ENCODE data around the gene LRRC36. TPM values are rescaled to one million over a fixed set of nuclear protein-coding genes. Genes with fewer than 3 reads are reported as not detected.

LRRC36 gene
- total and polyA plus RNA-seq, 2 of the 13 experiments (the other 11 are each of a cell fraction or from before 2014, with no cell fraction given) = 0.12 to 0.15 TPM

DNA sequence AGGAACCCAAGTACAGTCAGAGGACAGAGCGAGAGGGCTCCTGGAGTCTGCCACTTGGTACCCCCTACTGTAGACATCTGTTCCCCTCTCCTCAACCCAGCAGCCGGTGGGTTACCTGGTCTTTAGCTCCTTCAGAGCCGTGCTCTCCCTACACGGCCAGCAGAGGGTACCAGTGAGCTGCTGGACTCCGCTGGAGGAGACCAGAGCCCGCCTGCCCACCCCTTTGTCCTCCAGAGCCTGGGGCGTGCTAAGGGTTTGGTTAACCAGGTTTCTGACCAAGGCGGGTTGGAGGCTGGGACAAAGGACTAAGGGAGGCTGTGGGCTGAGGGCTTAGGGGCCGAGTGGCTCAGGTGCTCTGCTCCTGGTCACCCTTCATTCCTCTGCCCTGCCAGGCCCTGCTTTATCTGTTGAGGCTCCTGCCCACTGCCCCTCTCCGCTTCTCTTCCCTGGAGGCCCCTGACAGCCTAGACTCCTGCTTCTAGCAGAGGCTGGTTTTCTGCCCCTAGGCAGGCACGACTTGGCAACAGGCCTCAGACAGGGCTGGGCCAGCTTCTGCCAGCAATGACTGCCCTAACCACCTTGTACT, 101.6 kb downstream of the LRRC36 start (continued):
- TF ChIP-seq, protein P1, sequence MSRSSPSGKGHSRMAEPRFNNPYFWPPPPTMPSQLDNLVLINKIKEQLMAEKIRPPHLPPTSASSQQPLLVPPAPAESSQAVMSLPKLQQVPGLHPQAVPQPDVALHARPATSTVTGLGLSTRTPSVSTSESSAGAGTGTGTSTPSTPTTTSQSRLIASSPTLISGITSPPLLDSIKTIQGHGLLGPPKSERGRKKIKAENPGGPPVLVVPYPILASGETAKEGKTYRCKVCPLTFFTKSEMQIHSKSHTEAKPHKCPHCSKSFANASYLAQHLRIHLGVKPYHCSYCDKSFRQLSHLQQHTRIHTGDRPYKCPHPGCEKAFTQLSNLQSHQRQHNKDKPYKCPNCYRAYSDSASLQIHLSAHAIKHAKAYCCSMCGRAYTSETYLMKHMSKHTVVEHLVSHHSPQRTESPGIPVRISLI (CRISPR knock-in tag; IDR thresholded peaks at IDR 0.05; ENCODE audit: borderline replicate concordance) = no peak
- TF ChIP-seq FLYWCH1 (CRISPR knock-in tag; IDR thresholded peaks at IDR 0.05) (no peak), NR2F1 (CRISPR knock-in tag; IDR thresholded peaks at IDR 0.05) (no peak), JARID2 (CRISPR knock-in tag; IDR thresholded peaks at IDR 0.05; ENCODE audit: insufficient replicate concordance) (no peak), TOPORS (CRISPR knock-in tag; IDR thresholded peaks at IDR 0.05) (no peak), PCBP2 (optimal IDR thresholded peaks at IDR 0.05; ENCODE audit: low read depth, low read length, poor library complexity, severe bottlenecking) (no peak), KLF6 (CRISPR knock-in tag; IDR thresholded peaks at IDR 0.05) (peak; percentile 56; the same call in 1 of the 2 replicates), ZNF607 (CRISPR knock-in tag; IDR thresholded peaks at IDR 0.05; ENCODE audit: borderline replicate concordance) (no peak)
- TF ChIP-seq, protein P2, sequence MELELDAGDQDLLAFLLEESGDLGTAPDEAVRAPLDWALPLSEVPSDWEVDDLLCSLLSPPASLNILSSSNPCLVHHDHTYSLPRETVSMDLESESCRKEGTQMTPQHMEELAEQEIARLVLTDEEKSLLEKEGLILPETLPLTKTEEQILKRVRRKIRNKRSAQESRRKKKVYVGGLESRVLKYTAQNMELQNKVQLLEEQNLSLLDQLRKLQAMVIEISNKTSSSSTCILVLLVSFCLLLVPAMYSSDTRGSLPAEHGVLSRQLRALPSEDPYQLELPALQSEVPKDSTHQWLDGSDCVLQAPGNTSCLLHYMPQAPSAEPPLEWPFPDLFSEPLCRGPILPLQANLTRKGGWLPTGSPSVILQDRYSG (CRISPR knock-in tag; IDR thresholded peaks at IDR 0.05) = no peak
- TF ChIP-seq, protein P3, sequence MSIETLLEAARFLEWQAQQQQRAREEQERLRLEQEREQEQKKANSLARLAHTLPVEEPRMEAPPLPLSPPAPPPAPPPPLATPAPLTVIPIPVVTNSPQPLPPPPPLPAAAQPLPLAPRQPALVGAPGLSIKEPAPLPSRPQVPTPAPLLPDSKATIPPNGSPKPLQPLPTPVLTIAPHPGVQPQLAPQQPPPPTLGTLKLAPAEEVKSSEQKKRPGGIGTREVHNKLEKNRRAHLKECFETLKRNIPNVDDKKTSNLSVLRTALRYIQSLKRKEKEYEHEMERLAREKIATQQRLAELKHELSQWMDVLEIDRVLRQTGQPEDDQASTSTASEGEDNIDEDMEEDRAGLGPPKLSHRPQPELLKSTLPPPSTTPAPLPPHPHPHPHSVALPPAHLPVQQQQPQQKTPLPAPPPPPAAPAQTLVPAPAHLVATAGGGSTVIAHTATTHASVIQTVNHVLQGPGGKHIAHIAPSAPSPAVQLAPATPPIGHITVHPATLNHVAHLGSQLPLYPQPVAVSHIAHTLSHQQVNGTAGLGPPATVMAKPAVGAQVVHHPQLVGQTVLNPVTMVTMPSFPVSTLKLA (IDR thresholded peaks at IDR 0.05) = no peak
- TF ChIP-seq, protein P4, sequence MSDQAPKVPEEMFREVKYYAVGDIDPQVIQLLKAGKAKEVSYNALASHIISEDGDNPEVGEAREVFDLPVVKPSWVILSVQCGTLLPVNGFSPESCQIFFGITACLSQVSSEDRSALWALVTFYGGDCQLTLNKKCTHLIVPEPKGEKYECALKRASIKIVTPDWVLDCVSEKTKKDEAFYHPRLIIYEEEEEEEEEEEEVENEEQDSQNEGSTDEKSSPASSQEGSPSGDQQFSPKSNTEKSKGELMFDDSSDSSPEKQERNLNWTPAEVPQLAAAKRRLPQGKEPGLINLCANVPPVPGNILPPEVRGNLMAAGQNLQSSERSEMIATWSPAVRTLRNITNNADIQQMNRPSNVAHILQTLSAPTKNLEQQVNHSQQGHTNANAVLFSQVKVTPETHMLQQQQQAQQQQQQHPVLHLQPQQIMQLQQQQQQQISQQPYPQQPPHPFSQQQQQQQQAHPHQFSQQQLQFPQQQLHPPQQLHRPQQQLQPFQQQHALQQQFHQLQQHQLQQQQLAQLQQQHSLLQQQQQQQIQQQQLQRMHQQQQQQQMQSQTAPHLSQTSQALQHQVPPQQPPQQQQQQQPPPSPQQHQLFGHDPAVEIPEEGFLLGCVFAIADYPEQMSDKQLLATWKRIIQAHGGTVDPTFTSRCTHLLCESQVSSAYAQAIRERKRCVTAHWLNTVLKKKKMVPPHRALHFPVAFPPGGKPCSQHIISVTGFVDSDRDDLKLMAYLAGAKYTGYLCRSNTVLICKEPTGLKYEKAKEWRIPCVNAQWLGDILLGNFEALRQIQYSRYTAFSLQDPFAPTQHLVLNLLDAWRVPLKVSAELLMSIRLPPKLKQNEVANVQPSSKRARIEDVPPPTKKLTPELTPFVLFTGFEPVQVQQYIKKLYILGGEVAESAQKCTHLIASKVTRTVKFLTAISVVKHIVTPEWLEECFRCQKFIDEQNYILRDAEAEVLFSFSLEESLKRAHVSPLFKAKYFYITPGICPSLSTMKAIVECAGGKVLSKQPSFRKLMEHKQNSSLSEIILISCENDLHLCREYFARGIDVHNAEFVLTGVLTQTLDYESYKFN (CRISPR knock-in tag; conservative IDR thresholded peaks at IDR 0.05) = no peak
- TF ChIP-seq, protein P5, sequence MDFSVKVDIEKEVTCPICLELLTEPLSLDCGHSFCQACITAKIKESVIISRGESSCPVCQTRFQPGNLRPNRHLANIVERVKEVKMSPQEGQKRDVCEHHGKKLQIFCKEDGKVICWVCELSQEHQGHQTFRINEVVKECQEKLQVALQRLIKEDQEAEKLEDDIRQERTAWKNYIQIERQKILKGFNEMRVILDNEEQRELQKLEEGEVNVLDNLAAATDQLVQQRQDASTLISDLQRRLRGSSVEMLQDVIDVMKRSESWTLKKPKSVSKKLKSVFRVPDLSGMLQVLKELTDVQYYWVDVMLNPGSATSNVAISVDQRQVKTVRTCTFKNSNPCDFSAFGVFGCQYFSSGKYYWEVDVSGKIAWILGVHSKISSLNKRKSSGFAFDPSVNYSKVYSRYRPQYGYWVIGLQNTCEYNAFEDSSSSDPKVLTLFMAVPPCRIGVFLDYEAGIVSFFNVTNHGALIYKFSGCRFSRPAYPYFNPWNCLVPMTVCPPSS (IDR thresholded peaks at IDR 0.05) = no peak
- TF ChIP-seq, protein P6, sequence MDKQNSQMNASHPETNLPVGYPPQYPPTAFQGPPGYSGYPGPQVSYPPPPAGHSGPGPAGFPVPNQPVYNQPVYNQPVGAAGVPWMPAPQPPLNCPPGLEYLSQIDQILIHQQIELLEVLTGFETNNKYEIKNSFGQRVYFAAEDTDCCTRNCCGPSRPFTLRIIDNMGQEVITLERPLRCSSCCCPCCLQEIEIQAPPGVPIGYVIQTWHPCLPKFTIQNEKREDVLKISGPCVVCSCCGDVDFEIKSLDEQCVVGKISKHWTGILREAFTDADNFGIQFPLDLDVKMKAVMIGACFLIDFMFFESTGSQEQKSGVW (CRISPR knock-in tag; IDR thresholded peaks at IDR 0.05; ENCODE audit: borderline replicate concordance) = no peak
- TF ChIP-seq, protein P7, sequence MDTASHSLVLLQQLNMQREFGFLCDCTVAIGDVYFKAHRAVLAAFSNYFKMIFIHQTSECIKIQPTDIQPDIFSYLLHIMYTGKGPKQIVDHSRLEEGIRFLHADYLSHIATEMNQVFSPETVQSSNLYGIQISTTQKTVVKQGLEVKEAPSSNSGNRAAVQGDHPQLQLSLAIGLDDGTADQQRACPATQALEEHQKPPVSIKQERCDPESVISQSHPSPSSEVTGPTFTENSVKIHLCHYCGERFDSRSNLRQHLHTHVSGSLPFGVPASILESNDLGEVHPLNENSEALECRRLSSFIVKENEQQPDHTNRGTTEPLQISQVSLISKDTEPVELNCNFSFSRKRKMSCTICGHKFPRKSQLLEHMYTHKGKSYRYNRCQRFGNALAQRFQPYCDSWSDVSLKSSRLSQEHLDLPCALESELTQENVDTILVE (CRISPR knock-in tag; IDR thresholded peaks at IDR 0.05) = no peak; the same call in 1 of the 2 replicates
- TF ChIP-seq, protein P8, sequence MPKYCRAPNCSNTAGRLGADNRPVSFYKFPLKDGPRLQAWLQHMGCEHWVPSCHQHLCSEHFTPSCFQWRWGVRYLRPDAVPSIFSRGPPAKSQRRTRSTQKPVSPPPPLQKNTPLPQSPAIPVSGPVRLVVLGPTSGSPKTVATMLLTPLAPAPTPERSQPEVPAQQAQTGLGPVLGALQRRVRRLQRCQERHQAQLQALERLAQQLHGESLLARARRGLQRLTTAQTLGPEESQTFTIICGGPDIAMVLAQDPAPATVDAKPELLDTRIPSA (CRISPR knock-in tag; IDR thresholded peaks at IDR 0.05; ENCODE audit: borderline replicate concordance) = no peak
- TF ChIP-seq, protein P9, sequence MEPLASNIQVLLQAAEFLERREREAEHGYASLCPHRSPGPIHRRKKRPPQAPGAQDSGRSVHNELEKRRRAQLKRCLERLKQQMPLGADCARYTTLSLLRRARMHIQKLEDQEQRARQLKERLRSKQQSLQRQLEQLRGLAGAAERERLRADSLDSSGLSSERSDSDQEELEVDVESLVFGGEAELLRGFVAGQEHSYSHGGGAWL (CRISPR knock-in tag; IDR thresholded peaks at IDR 0.05) = no peak
